HEK293 (cell line): ENCODE data around the gene P4HA2.
A peak's percentile ranks its signal among the peaks of the same experiment; 100 is the strongest.

Experiments
- CTCF ChIA-PET: fragments of 350-600 bp; formaldehyde crosslinking; extraction: SDS; loops from one replicate; lab custom pipeline; 2021; ENCODE audit warnings: antibody characterized with exemption; lab: Yijun Ruan, JAX
- POLR2A ChIA-PET: fragments of 300-600 bp; formaldehyde crosslinking; extraction: SDS; loops from one replicate; lab custom pipeline; 2020; ENCODE audit warnings: antibody characterized with exemption, inconsistent platforms; lab: Yijun Ruan, JAX
- H3K27ac ChIP-seq: fragments of 200-500 bp; sonication (Bioruptor generic); 2 replicates; pipeline ENCODE4 v1.5.1; 2014; ENCODE audit warnings: low read depth, low read length, control low read depth, inconsistent platforms; ENCODE audit errors: extremely low read depth
- H3K36me3 ChIP-seq, 2 experiments: fragments of 200-500 bp in 1 of 2; sonication (Bioruptor generic) in 1 of 2; 1 replicate in 1 of 2; 2 replicates in 1 of 2; pipeline ENCODE4 v1.5.1; 2014 to 2017; ENCODE audit warnings: inconsistent platforms in 2 of 2, low read length in 2 of 2; ENCODE audit not compliant: control insufficient read depth in 2 of 2, insufficient read depth in 1 of 2
- H3K4me1 ChIP-seq: fragments of 200-500 bp; sonication (Bioruptor generic); 2 replicates; pipeline ENCODE4 v1.5.1; 2014; ENCODE audit warnings: mild to moderate bottlenecking, low read length, inconsistent platforms; ENCODE audit not compliant: control insufficient read depth, insufficient read depth
- H3K4me3 ChIP-seq: 2 replicates; pipeline ENCODE4 v1.5.1; 2011; ENCODE audit warnings: low read depth, mild to moderate bottlenecking, control low read depth, low read length, moderate library complexity
- H3K9me3 ChIP-seq: fragments of 200-500 bp; sonication (Bioruptor generic); 2 replicates; pipeline ENCODE4 v1.5.1; 2014; ENCODE audit warnings: low read depth, low read length, inconsistent platforms; ENCODE audit not compliant: control insufficient read depth, insufficient read depth
- BCL6B ChIP-seq: fragments of 450-650 bp; formaldehyde crosslinking; IDR thresholded peaks from 2 replicates; pipeline ENCODE4 v1.5.1; 2017; ENCODE audit warnings: missing biosample characterization, missing genetic modification characterization
- MYNN ChIP-seq: fragments of 450-650 bp; formaldehyde crosslinking; IDR thresholded peaks from 2 replicates; pipeline ENCODE4 v1.5.1; 2016; ENCODE audit warnings: missing biosample characterization, missing genetic modification characterization, borderline replicate concordance
- MZF1 ChIP-seq: fragments of 450-650 bp; formaldehyde crosslinking; IDR thresholded peaks from 2 replicates; pipeline ENCODE4 v1.5.1; 2017; ENCODE audit warnings: missing biosample characterization, missing genetic modification characterization, borderline replicate concordance
- PRDM1 ChIP-seq: fragments of 450-650 bp; formaldehyde crosslinking; IDR thresholded peaks from 2 replicates; pipeline ENCODE4; 2016; ENCODE audit warnings: missing biosample characterization, missing genetic modification characterization
- SALL2 ChIP-seq: fragments of 450-650 bp; formaldehyde crosslinking; IDR thresholded peaks from 2 replicates; pipeline ENCODE4 v1.5.0; 2017; ENCODE audit warnings: missing biosample characterization, mild to moderate bottlenecking, missing genetic modification characterization, borderline replicate concordance
- ZBTB17 ChIP-seq: fragments of 450-650 bp; formaldehyde crosslinking; IDR thresholded peaks from 2 replicates; pipeline ENCODE4 v1.5.1; 2016; ENCODE audit warnings: missing biosample characterization, missing genetic modification characterization
- ZNF133 ChIP-seq: fragments of 450-650 bp; formaldehyde crosslinking; IDR thresholded peaks from 2 replicates; pipeline ENCODE4 v1.5.1; 2016; ENCODE audit warnings: missing biosample characterization, missing genetic modification characterization
- ZNF155 ChIP-seq: fragments of 450-650 bp; formaldehyde crosslinking; IDR thresholded peaks from 2 replicates; pipeline ENCODE4 v1.5.1; 2016; ENCODE audit warnings: missing biosample characterization, missing genetic modification characterization
- ZNF157 ChIP-seq: fragments of 450-650 bp; formaldehyde crosslinking; IDR thresholded peaks from 2 replicates; pipeline ENCODE4 v1.5.1; 2016; ENCODE audit warnings: missing biosample characterization, missing genetic modification characterization
- ZNF239 ChIP-seq: fragments of 450-650 bp; formaldehyde crosslinking; IDR thresholded peaks from 2 replicates; pipeline ENCODE4 v1.5.1; 2016; ENCODE audit warnings: missing biosample characterization, missing genetic modification characterization
- ZNF366 ChIP-seq: fragments of 450-650 bp; formaldehyde crosslinking; conservative IDR thresholded peaks from 2 replicates; pipeline ENCODE4 v1.5.1; 2016; ENCODE audit warnings: missing biosample characterization, missing genetic modification characterization
- ZNF596 ChIP-seq: fragments of 450-650 bp; IDR thresholded peaks from 2 replicates; pipeline ENCODE4 v1.5.0; 2018; ENCODE audit warnings: missing biosample characterization, mild to moderate bottlenecking, missing genetic modification characterization, moderate library complexity
- ZNF692 ChIP-seq: fragments of 450-650 bp; formaldehyde crosslinking; IDR thresholded peaks from 2 replicates; pipeline ENCODE4 v1.5.1; 2016; ENCODE audit warnings: missing biosample characterization, missing genetic modification characterization
- TF ChIP-seq, protein P1 (sequence below): fragments of 450-650 bp; formaldehyde crosslinking; IDR thresholded peaks from 2 replicates; pipeline ENCODE4 v1.5.1; 2017; ENCODE audit warnings: missing biosample characterization, missing genetic modification characterization

The P4HA2 gene

GRCh38 chr5:132143148-132143547, 84.5 kb downstream of the P4HA2 start:
- H3K9me3 ChIP-seq = no peaks in the 10 kb centered on the region
- H3K36me3 ChIP-seq = no peaks in the 10 kb centered on the region
- H3K4me3 ChIP-seq = no peak overlapping the region
- ChIA-PET POLR2A (no interaction called here), CTCF (no interaction called here)
- H3K4me1 ChIP-seq = no peaks in the 10 kb centered on the region
- no peak overlapping the region for H3K27ac ChIP-seq
- TF ChIP-seq ZNF133 (tag by site-specific recombination) (peak; percentile 98), ZBTB17 (tag by site-specific recombination) (no peak)

GRCh38 chr5:132142459-132142858, 85.2 kb downstream of the P4HA2 start:
- Histone ChIP-seq H3K36me3 (no peaks in the 10 kb centered on the region), H3K27ac (no peak overlapping the region), H3K4me3 (no peak overlapping the region), H3K9me3 (no peaks in the 10 kb centered on the region), H3K4me1 (no peaks in the 10 kb centered on the region)
- ChIA-PET POLR2A (no interaction called here), CTCF (interaction anchor here (1.0 kb wide), 1 partner anchor 79 kb away, joined by 3 read pairs; no protein-coding TSS in a partner anchor)
- TF ChIP-seq, protein P1, sequence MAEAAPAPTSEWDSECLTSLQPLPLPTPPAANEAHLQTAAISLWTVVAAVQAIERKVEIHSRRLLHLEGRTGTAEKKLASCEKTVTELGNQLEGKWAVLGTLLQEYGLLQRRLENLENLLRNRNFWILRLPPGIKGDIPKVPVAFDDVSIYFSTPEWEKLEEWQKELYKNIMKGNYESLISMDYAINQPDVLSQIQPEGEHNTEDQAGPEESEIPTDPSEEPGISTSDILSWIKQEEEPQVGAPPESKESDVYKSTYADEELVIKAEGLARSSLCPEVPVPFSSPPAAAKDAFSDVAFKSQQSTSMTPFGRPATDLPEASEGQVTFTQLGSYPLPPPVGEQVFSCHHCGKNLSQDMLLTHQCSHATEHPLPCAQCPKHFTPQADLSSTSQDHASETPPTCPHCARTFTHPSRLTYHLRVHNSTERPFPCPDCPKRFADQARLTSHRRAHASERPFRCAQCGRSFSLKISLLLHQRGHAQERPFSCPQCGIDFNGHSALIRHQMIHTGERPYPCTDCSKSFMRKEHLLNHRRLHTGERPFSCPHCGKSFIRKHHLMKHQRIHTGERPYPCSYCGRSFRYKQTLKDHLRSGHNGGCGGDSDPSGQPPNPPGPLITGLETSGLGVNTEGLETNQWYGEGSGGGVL (tag by site-specific recombination) = no peak
- TF ChIP-seq ZNF239 (no peak), BCL6B (tag by site-specific recombination) (no peak), ZNF366 (tag by site-specific recombination) (no peak), ZNF692 (tag by site-specific recombination) (no peak), ZNF155 (tag by site-specific recombination) (no peak), ZNF596 (tag by site-specific recombination) (no peak), ZNF157 (tag by site-specific recombination) (no peak), MZF1 (tag by site-specific recombination) (no peak), MYNN (tag by site-specific recombination) (no peak), SALL2 (tag by site-specific recombination) (no peak), PRDM1 (tag by site-specific recombination) (no peak)
